WERI-Rb-1 (cell line): ENCODE data around the gene ATP2C2.

Experiments
- DNase-seq: peaks from one replicate; pipeline ENCODE4 v3.0.0-alpha.2; 2020
- H3K27ac ChIP-seq: fragments of 250-450 bp; sonication (Bioruptor Pico); 2 replicates; pipeline ENCODE4 v1.5.1; 2020; ENCODE audit warnings: mild to moderate bottlenecking, moderate library complexity
- H3K27me3 ChIP-seq: fragments of 250-450 bp; sonication (Bioruptor Pico); 2 replicates; pipeline ENCODE4 v1.5.1; 2021; ENCODE audit warnings: mild to moderate bottlenecking, low read depth, moderate library complexity; ENCODE audit not compliant: insufficient read depth, severe bottlenecking
- H3K36me3 ChIP-seq: fragments of 250-450 bp; sonication (Bioruptor Pico); 2 replicates; pipeline ENCODE4 v1.5.1; 2020; ENCODE audit warnings: mild to moderate bottlenecking, moderate library complexity
- H3K4me3 ChIP-seq: 2 replicates; pipeline ENCODE4 v1.5.1; 2011; ENCODE audit warnings: low read depth, mild to moderate bottlenecking, control low read depth, low read length
- H3K9me3 ChIP-seq: fragments of 250-450 bp; sonication (Bioruptor Pico); 2 replicates; pipeline ENCODE4 v1.5.1; 2021; ENCODE audit warnings: mild to moderate bottlenecking, moderate library complexity; ENCODE audit not compliant: severe bottlenecking
- TF ChIP-seq, protein P1 (sequence below): IDR thresholded peaks from 2 replicates; pipeline ENCODE4 v1.5.1; 2011; ENCODE audit warnings: low read depth, mild to moderate bottlenecking, control low read depth, inconsistent platforms, low read length

The ATP2C2 gene

DNA sequence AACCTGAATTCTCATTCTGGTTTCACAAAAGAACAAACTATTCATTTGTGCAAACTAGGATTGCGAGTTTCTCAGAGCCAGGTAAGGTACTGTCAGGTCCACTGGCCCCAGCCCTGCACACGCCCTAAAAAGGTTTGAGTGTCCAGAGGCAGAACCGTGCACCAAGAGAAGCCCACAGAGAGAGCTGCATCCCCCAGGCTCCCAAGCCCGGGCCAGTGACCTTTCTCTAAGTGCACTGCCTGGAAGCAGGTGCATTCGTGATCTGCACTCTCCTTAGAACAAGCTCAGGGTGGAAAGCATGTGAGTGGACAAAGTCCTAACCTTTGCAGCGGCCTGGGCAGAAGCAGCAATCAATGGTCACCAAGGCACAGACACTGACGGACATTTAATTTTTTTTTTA, 109.3 kb downstream of the ATP2C2 start:
- TF ChIP-seq, protein P1, sequence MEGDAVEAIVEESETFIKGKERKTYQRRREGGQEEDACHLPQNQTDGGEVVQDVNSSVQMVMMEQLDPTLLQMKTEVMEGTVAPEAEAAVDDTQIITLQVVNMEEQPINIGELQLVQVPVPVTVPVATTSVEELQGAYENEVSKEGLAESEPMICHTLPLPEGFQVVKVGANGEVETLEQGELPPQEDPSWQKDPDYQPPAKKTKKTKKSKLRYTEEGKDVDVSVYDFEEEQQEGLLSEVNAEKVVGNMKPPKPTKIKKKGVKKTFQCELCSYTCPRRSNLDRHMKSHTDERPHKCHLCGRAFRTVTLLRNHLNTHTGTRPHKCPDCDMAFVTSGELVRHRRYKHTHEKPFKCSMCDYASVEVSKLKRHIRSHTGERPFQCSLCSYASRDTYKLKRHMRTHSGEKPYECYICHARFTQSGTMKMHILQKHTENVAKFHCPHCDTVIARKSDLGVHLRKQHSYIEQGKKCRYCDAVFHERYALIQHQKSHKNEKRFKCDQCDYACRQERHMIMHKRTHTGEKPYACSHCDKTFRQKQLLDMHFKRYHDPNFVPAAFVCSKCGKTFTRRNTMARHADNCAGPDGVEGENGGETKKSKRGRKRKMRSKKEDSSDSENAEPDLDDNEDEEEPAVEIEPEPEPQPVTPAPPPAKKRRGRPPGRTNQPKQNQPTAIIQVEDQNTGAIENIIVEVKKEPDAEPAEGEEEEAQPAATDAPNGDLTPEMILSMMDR, result no peak
- H3K36me3 ChIP-seq, result no peaks in the 10 kb centered on the region
- no peak for DNase-seq
- no peaks in the 10 kb centered on the region for H3K9me3 ChIP-seq
- no peak overlapping the region for H3K27ac ChIP-seq
- H3K4me3 ChIP-seq, result no peak overlapping the region
- no peaks in the 10 kb centered on the region for H3K27me3 ChIP-seq

DNA sequence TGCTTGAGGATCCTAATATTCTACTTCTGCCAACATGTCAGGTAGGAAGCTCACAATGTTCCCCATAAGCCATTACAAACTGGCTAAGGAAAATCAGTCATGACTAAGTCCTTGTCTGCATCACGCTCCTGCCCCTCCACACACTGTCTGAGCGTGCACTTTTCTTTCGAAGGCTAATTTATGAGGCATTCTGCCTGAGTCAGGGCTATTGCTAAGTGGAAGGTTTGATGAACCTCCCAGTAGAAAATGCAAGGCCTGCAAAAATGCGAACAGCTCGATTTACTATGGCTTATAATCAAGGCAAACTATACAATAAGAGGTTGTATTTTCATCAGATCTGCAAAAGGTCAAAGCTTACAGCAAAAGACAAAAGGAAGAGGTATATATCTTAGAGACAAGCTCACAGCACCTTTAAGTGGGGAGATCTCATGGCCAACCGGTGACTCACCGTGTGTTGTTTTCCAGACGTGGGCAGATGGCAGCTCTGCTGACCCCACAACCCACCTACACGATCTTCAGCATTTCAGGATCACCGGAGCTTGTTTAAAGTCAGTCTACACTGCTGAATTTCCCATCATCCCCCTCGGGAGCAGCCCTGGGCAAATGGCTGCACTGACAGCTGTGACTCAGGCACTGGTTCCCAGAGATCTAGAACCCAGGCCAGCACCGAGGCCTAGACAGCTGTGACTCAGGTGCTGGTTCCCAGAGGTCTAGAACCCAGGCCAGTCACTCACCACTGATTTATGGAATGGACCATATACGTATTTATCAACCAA, 110.0 kb downstream of the ATP2C2 start:
- H3K27me3 ChIP-seq, result no peaks in the 10 kb centered on the region
- TF ChIP-seq, protein P1, result no peak
- no peak for DNase-seq
- H3K9me3 ChIP-seq, result no peaks in the 10 kb centered on the region
- no peak overlapping the region for H3K4me3 ChIP-seq
- H3K27ac ChIP-seq, result no peak overlapping the region
- H3K36me3 ChIP-seq, result no peaks in the 10 kb centered on the region

DNA sequence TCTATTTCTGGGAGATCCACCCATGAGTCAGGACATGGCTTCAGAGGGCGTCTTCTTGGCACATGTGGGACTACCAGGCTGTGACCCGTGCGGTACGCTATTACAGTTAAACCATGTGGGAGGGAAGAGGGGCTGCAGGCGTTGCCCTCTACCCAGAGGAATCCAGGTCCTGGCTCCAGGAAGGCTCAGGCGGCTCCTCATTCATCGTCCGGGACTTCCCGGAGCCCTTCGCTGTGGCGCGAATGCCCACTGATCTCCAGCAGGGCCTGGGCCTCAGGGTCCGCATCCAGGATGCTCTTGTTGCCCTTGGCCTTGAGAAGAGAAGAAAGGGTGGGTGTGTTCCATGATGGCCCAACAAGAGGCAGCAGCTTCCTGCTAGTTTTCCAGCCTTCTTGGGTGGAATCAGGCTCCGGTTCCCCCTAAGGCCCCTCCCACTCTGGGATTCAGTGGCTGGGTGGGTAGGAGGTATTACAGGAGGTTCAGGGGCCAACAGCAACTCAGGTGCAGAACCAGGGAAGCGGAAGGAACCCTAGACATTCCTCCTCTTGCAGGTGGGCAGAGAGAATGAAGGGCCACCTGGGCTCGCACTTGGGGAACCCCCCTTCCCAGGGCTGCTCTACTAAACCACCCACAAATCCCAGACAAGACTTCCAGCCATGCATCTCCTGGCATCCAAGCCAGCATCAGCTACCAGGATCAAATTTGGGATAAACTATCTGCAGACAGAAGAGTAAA, 111.5 kb downstream of the ATP2C2 start:
- no peaks in the 10 kb centered on the region for H3K9me3 ChIP-seq
- no peaks in the 10 kb centered on the region for H3K27me3 ChIP-seq
- H3K36me3 ChIP-seq, result no peaks in the 10 kb centered on the region
- no peak overlapping the region for H3K27ac ChIP-seq
- H3K4me3 ChIP-seq, result no peak overlapping the region
- DNase-seq, result no peak
- TF ChIP-seq, protein P1, result no peak

DNA sequence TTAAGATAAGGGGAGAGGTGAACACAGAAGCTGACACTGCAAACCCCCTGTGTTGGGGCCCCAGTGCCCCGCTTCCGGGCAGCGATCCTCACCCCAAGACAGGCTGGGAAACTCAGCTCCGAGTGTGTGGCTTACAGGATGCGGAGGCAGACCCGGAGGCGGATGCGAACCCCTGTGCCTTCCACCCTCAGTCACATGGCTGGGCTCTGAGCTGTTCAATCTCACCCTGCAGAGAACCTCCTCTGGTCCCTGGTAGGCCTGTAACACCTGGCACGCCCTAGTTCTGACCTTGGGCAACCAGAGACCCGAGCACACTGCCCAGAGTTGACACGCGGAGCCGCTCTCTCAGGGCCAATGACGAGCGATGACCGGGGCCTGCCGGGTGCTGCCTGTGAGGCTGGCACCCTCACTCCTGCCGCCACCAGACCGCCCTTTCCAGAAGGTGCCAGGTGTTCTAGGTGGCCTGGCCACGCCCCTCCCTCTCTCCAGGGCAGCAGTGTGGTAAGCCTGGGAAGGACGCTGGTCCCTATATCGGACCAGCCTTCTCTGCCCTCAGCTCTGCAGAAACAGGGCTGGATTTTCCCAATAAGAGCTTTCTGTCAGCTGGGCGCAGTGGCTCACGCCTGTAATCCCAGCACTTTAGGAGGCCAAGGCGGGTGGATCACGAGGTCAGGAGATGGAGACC, 112.9 kb downstream of the ATP2C2 start:
- TF ChIP-seq, protein P1, result no peak
- no peak overlapping the region for H3K4me3 ChIP-seq
- DNase-seq, result no peak
- H3K9me3 ChIP-seq, result no peaks in the 10 kb centered on the region
- no peaks in the 10 kb centered on the region for H3K27me3 ChIP-seq
- no peaks in the 10 kb centered on the region for H3K36me3 ChIP-seq
- H3K27ac ChIP-seq, result no peak overlapping the region

DNA sequence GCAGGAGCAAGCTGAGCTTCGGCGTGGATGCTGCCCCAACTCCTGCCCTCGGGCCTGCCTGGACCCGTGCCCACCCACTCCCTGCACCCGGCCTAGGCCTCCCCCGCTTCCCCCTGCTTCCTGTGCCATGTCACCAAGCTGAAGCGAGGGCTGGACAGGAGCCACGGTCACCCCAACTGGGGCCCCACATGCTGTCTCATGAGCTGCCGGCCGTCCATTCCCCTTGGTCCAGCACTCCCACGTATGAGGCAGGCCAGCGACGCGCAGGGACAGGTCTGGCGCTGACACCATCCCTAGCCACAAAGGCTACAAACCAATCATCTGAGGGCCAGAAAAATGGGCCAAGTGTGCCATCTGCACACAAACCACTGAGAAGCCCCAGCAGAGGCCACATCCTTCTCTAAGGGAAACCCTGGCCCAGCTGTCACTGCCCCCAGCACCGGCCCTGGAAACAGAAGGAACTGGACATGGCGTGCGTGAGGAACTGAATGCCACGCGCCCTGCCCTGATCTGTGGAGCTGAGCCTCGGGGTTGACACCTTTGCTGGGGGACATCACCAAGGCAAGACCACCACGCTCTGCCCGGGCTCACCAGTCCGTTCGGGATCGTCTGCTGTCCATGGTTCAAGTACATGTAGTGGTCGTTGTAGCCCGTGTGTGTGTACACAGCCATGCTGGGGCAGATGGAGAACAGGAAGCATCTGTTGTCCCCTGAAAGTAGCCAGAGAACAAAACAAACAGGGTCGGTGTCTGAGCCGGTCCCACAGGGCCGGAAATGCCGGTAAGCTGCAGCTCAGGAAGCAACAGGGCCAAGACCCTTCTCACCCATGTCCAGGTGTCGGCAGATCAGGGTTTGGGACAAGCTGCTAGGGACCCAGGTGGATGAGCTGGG, 113.9 kb downstream of the ATP2C2 start:
- TF ChIP-seq, protein P1, result no peak
- Histone ChIP-seq H3K9me3 (no peaks in the 10 kb centered on the region), H3K27me3 (no peaks in the 10 kb centered on the region), H3K4me3 (no peak overlapping the region), H3K27ac (no peak overlapping the region), H3K36me3 (no peaks in the 10 kb centered on the region)
- DNase-seq, result no peak
